ENCODE data around the gene LRCH4.

GRCh38 chr7:100629117-100629716, 43.3 kb upstream of the LRCH4 start:
- TF ChIP-seq CTCF (IDR thresholded peaks at IDR 0.05) (peak in 1 of 12 donors; percentile 11), POLR2A (IDR thresholded peaks at IDR 0.05) (no peak)

Data from heart left ventricle (tissue), 13 donors.